HG02610 (cell line): Measurements from ENCODE around the gene STK4.

Experiments
- ATAC-seq: cut with Tn5 transposase; IDR thresholded peaks from one replicate; pipeline ENCODE4 v1.9.1; 2021; ENCODE audit warnings: mild to moderate bottlenecking, moderate library complexity; ENCODE audit not compliant: unreplicated experiment

The STK4 gene

DNA sequence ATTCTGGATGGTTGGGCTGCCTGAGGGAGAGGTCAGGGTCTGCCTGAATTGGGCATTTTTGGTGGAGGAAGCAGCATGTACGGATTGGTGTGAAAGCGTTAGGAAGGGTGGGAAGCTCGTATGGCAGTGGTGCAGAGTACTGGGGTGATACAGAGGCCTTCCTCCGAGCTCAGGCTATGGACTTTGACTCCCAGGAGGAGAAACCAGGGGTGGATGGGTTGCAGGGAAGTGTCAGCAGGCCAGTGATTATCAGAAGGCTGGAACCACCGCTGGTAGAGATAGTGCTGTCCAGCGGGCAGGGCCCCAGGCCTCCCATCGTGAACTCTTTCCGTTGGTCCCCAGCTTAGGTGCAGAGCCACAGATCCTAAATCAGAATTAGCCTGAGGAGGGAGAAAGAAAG is 143.3 kb downstream of the STK4 start:
- ATAC-seq, result no peak

DNA sequence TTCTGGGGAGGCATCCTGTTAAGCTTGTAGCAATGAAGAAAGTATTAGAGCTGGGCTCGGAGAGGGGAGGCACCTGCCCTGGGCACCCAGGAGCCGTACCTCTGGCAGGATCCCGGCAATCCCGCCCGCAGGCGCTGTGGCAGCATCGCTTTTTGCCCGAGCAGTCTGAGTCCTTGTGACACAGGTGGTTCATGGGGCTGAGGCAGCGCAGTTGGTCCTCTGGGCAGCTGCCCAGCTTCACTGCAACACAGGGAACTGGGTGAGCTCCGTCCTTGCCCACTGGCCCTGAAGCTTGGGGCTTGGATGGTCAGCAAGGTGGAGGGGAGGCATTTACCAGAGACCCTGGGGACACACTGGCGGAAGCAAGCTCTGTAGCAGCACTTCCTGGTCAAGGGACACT is 144.0 kb downstream of the STK4 start:
- ATAC-seq, result no peak

DNA sequence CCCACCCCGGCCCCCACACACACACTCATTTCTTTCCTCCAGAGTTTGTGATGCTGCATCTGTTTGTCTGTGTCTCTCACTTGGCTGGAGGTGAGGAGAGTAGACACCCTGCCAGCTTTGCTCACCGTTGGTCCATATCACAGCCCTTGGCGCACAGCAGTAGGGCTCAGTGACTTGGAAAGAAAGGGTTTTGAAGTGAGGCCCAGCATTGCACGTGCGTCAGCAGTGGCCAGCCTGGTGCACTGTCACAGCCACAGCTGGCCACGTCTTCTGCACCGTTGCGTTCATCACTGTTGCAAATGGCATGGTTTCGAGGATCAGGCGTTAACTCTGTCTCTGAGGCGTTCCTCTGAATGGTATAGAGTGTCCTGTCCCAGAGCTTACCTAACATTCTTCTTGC is 145.0 kb downstream of the STK4 start:
- no peak for ATAC-seq

DNA sequence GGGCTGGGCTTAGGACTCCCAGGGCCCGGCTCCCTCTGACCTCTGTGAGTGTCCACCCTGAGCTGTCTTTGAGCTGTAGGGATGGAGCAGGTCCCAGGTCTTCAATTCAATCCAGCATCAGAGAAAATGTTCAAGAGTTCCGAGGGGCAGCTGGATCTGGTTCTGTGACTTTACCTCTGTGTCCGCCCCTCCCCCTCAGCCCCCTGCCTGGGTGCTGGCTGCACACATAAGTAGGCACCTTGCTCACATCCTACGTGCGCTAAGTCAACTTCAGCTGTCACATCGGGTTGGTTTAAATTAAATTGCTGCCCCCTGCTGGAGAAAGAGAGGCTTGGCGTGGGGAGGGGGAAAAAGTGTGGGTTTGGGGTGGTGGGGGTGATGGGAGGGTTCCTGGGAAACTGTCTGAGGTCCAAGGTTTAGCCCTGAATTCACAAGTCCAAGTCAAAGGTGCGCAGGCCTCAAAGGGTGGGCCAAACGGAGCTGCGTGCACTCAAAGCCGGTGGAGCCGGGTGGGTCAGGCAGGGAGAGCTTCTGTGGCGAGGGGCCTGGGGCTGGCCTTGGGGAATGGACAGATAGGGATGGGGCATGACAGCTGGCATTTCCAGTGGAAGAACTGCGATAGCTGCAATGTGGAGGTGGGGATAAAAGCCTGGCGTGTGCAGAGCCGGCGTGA is 145.6 kb downstream of the STK4 start:
- no peak for ATAC-seq

DNA sequence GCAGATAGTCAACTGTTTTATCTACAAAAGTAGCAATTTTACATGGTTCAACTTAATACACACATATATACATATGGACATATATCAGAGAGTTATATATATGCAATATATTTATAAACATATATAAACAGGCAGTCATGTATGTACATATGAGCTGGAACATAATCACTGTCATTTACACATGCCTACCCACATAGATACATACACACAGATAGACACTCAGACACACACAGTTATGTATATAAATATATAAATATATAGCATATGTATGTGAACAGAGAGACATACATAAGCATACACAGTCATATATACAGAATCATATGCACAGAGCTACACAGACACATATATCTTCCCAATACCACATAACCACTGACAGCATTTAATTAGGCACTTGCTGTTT is 146.4 kb downstream of the STK4 start:
- ATAC-seq, result no peak

DNA sequence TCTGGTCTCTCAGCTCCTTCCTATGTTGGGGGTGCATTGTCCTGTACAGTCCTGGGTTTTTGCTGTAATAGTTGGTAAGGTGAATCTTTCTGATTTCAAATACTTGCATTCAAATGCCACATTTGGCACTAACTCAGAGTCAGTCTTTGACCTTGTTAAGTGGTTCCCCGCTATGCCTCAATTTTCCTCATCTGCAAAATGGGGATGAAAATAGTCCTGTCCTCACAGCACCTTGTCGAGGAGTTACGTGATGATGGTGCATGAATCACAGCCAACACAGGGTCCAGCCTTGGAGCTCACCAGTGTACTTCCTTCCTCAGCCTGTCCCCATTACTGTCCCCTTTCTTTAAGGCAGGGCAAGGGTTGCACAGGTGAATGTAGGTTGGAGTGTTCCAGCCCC is 147.6 kb downstream of the STK4 start:
- ATAC-seq, result no peak

DNA sequence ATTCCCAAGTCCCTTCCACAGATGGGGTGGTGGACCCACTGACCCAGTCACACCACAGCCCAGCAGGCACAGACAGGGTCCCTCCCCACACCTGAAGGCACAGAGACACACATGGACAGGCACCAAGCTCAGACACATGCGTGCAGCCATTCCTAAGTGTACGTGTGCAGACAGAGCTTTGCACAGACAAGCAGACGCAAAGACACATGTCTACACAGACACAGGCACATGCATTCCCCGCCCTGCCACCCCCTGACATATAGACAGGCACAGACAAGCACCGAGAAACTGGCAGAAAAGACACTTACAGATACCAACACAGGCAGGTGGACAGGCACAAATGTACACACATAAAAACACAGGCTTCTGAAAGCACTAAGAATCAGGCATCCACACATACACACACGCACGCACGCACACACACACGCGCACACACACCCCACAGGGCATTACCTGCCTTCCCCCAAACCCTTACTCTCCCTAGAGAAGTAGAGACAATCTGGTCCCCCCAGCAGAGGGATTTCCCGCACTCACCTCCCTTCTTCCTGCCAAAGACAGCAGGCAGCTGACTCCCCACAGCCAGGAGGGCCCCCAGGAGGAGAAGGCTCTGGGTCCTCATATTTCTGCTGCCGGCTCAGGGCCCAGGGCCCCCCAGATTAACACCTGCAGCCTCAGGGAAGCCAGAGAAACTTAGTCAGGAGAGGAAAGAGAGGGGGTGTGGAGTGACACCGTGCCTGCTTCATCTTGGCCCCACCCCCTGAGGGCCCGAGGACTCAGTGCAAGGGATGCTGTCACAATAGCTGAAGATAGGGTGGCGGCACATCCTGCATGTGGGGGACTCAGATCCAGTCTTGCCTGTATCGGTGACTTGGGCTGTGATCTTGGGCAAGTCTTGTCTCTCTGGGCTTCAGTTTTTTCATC is 148.4 kb downstream of the STK4 start, which contains the start of gene WFDC5:
Gene WFDC5, minus strand, starts transcription at position 710 of the 921 bp plus-strand sequence. Its CDS starts 91 bp downstream, at position 619.
- ATAC-seq, result no peak

DNA sequence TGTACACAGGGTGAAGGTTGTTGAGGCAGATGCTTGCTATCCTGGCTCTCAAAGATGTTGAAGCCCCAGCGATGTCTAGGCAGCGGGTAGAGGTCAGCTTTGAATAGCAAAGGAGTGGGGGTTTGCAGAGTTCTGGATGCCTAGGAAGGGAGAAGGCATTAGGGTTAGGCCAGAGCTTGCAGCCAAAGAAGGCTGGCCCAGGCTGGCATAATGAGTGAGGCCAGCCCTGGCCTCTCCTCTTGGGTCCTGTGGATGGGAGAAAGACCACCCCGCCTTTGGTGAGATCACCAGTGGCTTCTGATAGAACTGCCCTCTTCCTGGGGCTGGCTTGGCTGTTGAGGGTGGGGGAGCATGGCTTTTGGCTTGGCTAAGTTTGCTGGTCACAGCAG is 149.1 kb downstream of the STK4 start:
- ATAC-seq, result no peak

DNA sequence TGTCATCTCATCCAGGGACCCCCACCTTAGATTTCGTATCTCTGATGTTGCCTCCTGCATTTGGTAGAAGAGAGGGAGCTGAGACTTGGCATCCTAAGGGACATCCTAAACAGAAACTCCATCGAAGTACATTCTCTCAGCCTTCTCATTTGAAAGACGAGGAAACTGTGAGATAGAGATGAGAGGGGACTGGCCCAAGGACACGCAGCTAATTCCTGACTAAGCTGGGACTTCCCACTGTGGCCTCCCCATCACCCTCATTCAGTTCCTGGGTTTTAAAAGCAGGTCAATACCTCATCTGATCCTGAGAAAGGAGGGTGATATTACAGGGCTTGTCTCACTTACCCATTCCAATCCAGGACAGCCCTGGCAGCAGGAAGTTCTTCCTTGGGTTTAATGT is 149.5 kb downstream of the STK4 start:
- no peak for ATAC-seq

DNA sequence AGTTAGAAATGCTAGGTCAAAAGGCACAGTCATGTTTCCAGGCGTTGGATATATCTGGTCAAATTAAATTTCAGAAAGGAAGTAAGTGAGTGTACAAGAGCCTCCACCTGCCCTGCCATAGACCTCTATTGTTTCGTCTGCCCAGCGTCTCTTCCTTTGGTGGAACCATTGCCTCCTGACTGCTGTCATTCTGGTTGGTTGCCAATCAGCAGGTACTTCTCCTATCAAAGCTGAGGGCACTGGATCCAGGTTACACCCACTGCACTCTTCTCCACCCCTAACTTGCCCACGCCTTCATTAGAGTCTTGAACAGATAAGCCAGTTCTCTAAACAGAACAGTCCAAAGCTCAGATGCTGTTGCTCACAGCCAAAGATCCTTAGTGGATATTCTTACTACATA is 151.3 kb downstream of the STK4 start:
- ATAC-seq, result no peak

DNA sequence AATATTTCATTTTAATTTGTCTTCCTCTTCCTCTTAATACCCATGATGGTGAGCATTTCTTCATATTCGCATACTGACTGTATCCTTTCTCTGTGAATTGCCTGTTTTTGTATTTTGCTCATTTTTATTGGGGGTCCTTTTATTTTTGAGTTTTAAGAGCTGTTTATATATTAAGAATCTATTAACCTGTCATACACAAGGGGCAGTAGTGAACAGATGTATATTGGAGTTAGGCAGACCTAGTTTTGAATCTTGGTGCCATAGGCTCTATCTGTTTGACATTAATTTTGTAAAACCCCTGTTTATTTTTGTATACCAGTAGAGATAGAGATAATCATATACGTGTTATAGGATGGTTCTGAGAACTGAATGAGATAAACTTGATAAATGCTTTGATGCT is 151.7 kb downstream of the STK4 start:
- ATAC-seq, result no peak

DNA sequence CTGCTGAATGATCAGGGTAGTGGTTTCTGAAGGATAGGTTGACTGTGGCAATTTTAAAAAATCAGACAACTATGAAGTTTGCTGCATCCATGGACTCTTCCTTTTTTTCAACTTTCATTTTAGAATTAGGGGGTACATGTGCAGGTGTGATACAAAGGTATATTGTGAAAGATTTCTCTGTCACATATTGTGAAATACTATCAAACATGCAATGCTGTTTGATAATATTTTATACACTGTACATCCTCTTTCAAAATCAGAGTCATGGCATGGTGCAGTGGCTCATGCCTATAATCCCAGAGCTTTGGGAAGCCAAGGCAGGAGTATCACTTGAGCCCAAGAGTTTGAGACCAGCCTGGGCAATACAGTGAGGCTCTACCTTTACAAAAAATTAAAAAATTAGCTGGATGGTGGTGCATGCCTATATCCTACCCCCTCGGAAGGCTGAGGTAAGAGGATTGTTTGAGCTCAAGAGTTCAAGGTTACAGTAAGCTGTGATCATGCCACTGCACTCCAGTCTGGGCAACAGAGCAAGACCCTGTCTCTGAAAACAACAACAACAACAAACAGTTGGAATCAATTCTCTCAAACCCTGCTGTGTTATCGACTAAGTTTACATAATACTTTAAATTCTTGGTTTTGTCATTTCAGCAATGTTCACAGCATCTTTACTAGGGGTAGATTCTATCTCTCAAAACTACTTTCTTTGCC is 153.4 kb downstream of the STK4 start:
- no peak for ATAC-seq

DNA sequence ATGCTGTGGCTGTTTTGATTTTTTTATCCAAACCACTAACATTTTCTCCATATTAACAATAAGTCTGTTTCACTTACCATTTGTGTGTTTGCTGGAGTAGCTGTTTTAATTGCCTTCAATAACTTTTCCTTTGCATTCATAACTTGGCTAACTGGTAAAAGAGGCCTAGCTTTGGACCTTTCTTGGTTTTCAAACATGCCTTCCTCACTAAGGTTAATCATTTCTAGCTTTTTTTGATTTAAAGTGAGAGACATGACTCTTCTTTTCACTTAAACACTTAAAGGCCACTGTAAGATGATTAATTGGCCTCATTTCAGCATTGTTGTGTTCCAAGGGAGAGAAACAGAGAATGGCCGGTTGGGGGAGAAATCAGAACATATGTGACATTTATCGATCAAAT is 155.1 kb downstream of the STK4 start:
- ATAC-seq, result no peak

DNA sequence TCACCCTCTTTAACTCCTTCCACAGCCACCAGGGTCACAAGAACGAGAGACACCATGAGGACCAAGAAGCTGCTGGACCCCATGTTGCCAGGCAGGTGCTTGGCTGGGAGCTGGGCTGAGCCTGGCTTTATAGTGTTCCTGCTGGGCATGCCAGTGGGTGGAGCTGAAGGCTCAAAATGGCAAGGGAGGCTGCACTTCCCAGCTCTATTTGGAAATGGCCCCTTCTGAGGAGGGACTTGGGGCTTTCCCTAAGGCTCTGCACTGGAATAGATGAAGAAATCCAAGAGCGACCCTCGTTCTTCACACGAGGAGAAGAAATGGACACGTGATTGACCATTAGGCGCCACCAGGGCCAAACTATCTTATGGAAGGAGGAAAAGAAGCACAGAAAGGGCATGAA is 158.1 kb downstream of the STK4 start, which contains the start of gene WFDC12:
Gene WFDC12, minus strand, starts transcription at position 101 of the 400 bp plus-strand sequence. Its CDS starts 18 bp downstream, at position 83.
- no peak for ATAC-seq

DNA sequence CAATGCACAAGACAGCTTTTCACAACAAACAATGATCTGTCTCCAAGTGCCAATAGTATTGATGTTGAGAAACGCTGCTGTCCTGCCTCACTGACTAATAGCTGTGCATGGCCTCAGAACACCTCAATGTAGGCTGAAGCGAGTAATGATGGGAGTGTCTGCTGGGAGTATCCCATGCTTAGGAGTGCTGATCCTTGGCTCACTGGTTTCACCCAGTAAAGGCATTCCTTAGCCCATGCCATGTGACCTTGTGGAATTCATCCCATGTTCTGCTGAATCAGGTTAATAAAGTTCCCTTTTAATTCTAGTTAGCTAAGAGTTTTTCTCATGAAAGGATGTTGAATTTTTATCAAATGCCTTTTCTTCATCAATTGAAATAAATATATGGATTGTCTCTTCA is 161.8 kb downstream of the STK4 start:
- no peak for ATAC-seq
